Gastroesophageal sphincter (tissue), 4 donors: ENCODE results near the gene DLX6. TPM values are rescaled to one million over a fixed set of nuclear protein-coding genes. Genes with fewer than 3 reads are reported as not detected.

ENCODE experiments used
- ATAC-seq: fragments of 150-250 bp; one replicate; pipeline ENCODE4 v1.9.1; 2016; ENCODE audit warnings: mild to moderate bottlenecking, moderate library complexity
- H3K27ac ChIP-seq, 4 donors: fragments of 200-600 bp; sonication (generic) in 3 of 4; 1 replicate in 3 of 4; 2 replicates in 1 of 4; pipeline ENCODE4 v1.5.1; 2016 to 2019
- H3K27me3 ChIP-seq: fragments of 200-600 bp; sonication (generic); one replicate; pipeline ENCODE4 v1.5.1; 2019
- H3K36me3 ChIP-seq, 2 donors: fragments of 200-600 bp; sonication (generic); one replicate each; pipeline ENCODE4 v1.5.1; 2019; ENCODE audit warnings: control low read depth in 1 of 2
- H3K4me1 ChIP-seq, 3 donors: fragments of 200-600 bp; sonication (generic); 1 replicate in 2 of 3; 2 replicates in 1 of 3; pipeline ENCODE4 v1.5.1; 2016 to 2019; ENCODE audit warnings: control low read depth in 2 of 3
- H3K4me3 ChIP-seq, 2 donors: fragments of 200-600 bp; sonication (generic); one replicate each; pipeline ENCODE4 v1.5.1; 2019; ENCODE audit warnings: mild to moderate bottlenecking in 1 of 2, moderate library complexity in 1 of 2
- H3K9me3 ChIP-seq, 3 donors: fragments of 200-600 bp; sonication (generic); one replicate each; pipeline ENCODE4 v1.5.1; 2017 to 2019; ENCODE audit warnings: control low read depth in 2 of 3
- EP300 ChIP-seq: sonication (generic); formaldehyde crosslinking; IDR thresholded peaks from one replicate; pipeline ENCODE4 v1.6.1; 2017; ENCODE audit warnings: antibody characterized with exemption, mild to moderate bottlenecking
- POLR2A ChIP-seq, 2 donors: fragments of 450-650 bp; IDR thresholded peaks; one replicate each; pipeline ENCODE4 v1.6.1; 2017; ENCODE audit warnings: antibody characterized with exemption in 2 of 2, mild to moderate bottlenecking in 2 of 2, moderate library complexity in 1 of 2
- POLR2AphosphoS5 ChIP-seq: sonication (generic); formaldehyde crosslinking; IDR thresholded peaks from one replicate; pipeline ENCODE4 v1.6.1; 2017; ENCODE audit warnings: antibody characterized with exemption
- WGBS, 2 donors: methylation state at CpG; one replicate each; pipeline ENCODE4 v1.1.5; 2018; ENCODE audit warnings: low coverage in 1 of 2; 5-methylcytosine and 5-hydroxymethylcytosine counted together
- total RNA-seq, 4 donors: library from RNA; depleted of rRNA; stranded (reverse); fragments of >200 nt; gene quantifications; one replicate each; pipeline ENCODE4 v1.1.0, GENCODE V29; 2016
- TF ChIP-seq, protein P1 (sequence below), 4 experiments: fragments of 200-600 bp in 2 of 4; fragments of 450-650 bp in 2 of 4; sonication (generic) in 1 of 4; IDR thresholded peaks; one replicate each; pipeline ENCODE4 v1.5.1; 2017 to 2019; ENCODE audit warnings: antibody characterized with exemption in 4 of 4, mild to moderate bottlenecking in 2 of 4, moderate library complexity in 2 of 4

DLX6 gene
- total RNA-seq, 4 donors from 2014 or later, result 0.12 to 0.13 TPM; not detected in 2

DNA sequence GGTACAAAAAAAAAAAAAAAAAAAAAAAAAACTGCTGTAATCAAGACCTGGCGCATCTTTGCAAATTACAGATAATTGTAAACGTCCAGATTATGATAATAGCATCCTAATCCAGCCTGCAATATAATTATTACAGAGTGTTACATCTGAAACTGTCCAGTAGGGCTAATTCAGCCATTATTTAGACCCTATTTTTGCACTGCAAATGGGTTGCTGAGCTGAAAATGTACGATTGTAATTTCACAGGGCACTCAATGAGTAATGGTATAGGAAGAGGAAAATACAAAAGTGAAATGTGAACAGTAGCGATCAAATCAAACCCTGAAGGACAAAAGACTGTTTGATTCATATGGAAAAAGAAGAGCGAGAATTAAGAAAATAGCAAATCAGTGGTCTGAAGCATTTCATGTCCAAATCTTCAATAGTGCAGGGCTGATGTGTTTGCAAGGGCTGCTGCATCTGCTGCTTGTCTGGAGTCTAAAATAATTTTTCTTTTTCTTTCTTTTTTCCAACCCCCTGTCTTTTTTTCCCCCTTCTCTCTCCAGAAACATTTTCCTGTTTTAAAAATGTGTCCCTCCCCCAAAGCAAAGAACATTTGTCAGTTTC lies 8.9 kb downstream of the DLX6 start:
- Histone ChIP-seq H3K9me3 (peaks cover 0 to 6% (median 0%) of the 10 kb centered on the region in 3 donors), H3K27me3 (peaks cover 100% of the 10 kb centered on the region), H3K4me3 (no peak overlapping the region), H3K27ac (no peak overlapping the region), H3K4me1 (peaks cover 0 to 27% (median 12%) of the 10 kb centered on the region in 3 donors), H3K36me3 (no peaks in the 10 kb centered on the region)
- no peak for ATAC-seq
- WGBS, 2 donors, result 24 to 28% methylated on average over 5 of the region's 5 CpGs
- TF ChIP-seq EP300 (no peak), POLR2AphosphoS5 (no peak), POLR2A (IDR thresholded peaks at IDR 0.05) (no peak)
- TF ChIP-seq, protein P1, sequence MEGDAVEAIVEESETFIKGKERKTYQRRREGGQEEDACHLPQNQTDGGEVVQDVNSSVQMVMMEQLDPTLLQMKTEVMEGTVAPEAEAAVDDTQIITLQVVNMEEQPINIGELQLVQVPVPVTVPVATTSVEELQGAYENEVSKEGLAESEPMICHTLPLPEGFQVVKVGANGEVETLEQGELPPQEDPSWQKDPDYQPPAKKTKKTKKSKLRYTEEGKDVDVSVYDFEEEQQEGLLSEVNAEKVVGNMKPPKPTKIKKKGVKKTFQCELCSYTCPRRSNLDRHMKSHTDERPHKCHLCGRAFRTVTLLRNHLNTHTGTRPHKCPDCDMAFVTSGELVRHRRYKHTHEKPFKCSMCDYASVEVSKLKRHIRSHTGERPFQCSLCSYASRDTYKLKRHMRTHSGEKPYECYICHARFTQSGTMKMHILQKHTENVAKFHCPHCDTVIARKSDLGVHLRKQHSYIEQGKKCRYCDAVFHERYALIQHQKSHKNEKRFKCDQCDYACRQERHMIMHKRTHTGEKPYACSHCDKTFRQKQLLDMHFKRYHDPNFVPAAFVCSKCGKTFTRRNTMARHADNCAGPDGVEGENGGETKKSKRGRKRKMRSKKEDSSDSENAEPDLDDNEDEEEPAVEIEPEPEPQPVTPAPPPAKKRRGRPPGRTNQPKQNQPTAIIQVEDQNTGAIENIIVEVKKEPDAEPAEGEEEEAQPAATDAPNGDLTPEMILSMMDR (IDR thresholded peaks at IDR 0.05), result no peak

DNA sequence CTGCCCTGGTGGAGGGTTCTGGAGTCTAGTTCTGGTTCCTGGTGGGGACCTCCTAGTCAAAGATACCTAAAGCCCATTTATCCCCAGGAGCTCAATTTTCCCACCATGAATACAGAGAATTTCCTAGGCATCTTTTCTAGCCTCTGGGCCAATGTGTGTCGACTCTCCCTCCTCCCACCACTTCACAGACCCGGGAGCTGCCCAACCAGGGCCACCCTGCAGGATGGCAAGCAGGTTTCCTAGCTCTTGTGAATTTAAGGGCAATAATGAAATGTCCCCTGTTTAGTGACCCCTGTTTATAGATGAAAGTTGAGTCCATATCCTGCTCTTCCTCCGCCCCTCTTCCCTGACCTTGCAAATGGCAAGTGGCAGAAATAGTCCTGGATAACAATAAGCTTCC lies 9.9 kb downstream of the DLX6 start:
- Histone ChIP-seq H3K27ac (no peak overlapping the region), H3K4me1 (peaks cover 0 to 27% (median 12%) of the 10 kb centered on the region in 3 donors), H3K36me3 (no peaks in the 10 kb centered on the region), H3K4me3 (no peak overlapping the region), H3K9me3 (peaks cover 0 to 6% (median 0%) of the 10 kb centered on the region in 3 donors), H3K27me3 (peaks cover 100% of the 10 kb centered on the region)
- no peak for TF ChIP-seq POLR2A (IDR thresholded peaks at IDR 0.05)
- TF ChIP-seq POLR2AphosphoS5, result no peak
- TF ChIP-seq, protein P1 (IDR thresholded peaks at IDR 0.05), result no peak
- no peak for TF ChIP-seq EP300
- WGBS, 2 donors, result 13 to 25% methylated on average over 1 to 2 of the region's 3 CpGs
- ATAC-seq, result no peak

- Histone ChIP-seq H3K9me3 (peaks cover 0 to 6% (median 0%) of the 10 kb centered on the region in 3 donors), H3K4me3 (no peak overlapping the region), H3K4me1 (peaks cover 0 to 31% (median 14%) of the 10 kb centered on the region in 3 donors), H3K27ac (no peak overlapping the region), H3K36me3 (no peaks in the 10 kb centered on the region), H3K27me3 (peaks cover 100% of the 10 kb centered on the region)
- TF ChIP-seq EP300, result no peak
- TF ChIP-seq POLR2A (IDR thresholded peaks at IDR 0.05), result no peak
- no peak for TF ChIP-seq POLR2AphosphoS5
- TF ChIP-seq, protein P1 (IDR thresholded peaks at IDR 0.05), result no peak
- 0 to 15% methylated on average over 6 to 8 of the region's 12 CpGs for WGBS, 2 donors
- ATAC-seq, result no peak
Measured at GRCh38 chr7:97015756-97016380, 10.5 kb downstream of the DLX6 start.

GRCh38 chr7:97016381-97017191 lies 11.2 kb downstream of the DLX6 start:
- peaks cover 100% of the 10 kb centered on the region for H3K27me3 ChIP-seq
- H3K4me1 ChIP-seq, result peaks cover 0 to 38% (median 18%) of the 10 kb centered on the region in 3 donors
- H3K36me3 ChIP-seq, result no peaks in the 10 kb centered on the region
- WGBS, 2 donors, result 6 to 8% methylated on average over 7 to 16 of the region's 55 CpGs
- H3K4me3 ChIP-seq, result peak overlapping the region in 1 of 2 donors; percentile 9
- no peak overlapping the region for H3K27ac ChIP-seq
- ATAC-seq, result no peak
- peaks cover 0 to 6% (median 0%) of the 10 kb centered on the region in 3 donors for H3K9me3 ChIP-seq
- TF ChIP-seq POLR2AphosphoS5, result no peak
- TF ChIP-seq POLR2A (IDR thresholded peaks at IDR 0.05), result no peak
- TF ChIP-seq, protein P1 (IDR thresholded peaks at IDR 0.05), result no peak
- TF ChIP-seq EP300, result no peak
